Glomerular visceral epithelial cell (primary cell): ENCODE results near the gene TGFBR3.
A peak's percentile ranks its signal among the peaks of the same experiment; 100 is the strongest.
"Not testable (repeated sequence)": the region's sequence is repeated elsewhere in the genome, so short reads cannot be mapped to it uniquely, and the experiment has no call there.

Source experiments
- DNase-seq: peaks from one replicate; pipeline ENCODE4 v3.0.0-alpha.2; 2016; ENCODE audit errors: extremely low spot score

The TGFBR3 gene

GRCh38 chr1:91691525-91691924 lies 194.4 kb downstream of the TGFBR3 start:
- DNase-seq, result no peak

GRCh38 chr1:91689641-91690481 lies 196.1 kb downstream of the TGFBR3 start:
- DNase-seq, result no peak

GRCh38 chr1:91687452-91687851 lies 198.5 kb downstream of the TGFBR3 start:
- no peak for DNase-seq

GRCh38 chr1:91685994-91686393 lies 200.0 kb downstream of the TGFBR3 start:
- no peak for DNase-seq

GRCh38 chr1:91684481-91685196 lies 201.3 kb downstream of the TGFBR3 start:
- DNase-seq, result no peak

DNA sequence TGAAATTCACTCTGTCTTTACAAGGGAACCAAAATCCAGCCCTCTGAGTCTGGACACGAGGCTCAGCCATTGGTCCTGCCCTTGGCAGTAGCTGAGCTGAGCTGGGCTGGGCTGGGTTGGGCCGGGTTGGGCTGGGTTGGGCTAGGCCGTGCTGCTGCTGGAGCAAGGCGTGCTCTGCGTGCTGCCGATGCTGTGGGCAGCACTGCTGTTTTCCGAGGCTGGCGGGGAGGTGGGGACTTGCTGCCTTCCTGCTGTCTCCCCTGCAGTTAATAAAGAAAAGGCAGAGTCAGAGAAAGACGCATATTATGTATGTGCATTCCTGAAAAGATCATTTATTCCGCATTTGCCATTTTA lies 202.4 kb downstream of the TGFBR3 start:
- DNase-seq, result no peak

DNA sequence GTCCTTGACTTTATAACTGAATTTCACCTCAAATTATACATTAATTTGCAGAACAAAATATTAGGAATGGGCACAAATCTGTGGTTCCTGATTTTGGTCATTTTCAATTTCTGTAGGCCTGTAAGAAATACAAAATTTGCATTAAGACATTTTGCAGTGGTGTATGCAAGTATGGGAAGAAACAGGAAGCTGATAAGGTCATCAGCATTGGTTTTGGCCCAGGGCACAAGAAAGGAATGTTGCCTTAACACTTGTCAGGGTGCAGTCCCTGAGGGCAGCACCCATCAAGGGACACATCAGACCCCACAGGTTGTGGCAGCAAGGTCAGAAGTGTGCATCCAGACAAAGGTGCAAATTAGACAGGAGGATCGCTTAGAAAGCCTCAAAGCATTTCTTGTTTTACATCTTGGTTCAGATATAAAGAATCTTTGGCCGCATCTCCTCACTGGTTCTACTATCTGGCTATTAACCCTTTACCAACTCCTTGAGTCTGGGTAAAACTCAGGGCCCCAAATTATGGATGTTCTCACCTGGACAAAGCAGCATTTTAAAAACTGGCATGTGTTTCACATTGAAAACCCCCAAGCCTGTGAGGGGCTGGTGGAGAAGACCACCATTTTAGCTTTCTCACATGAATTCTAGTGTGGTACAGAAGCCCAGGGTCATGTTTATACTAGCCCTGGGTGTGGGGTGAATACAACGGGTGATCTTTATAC lies 202.9 kb downstream of the TGFBR3 start:
- DNase-seq, result no peak

- no peak for DNase-seq
Observed at GRCh38 chr1:91680556-91681155, 205.3 kb downstream of the TGFBR3 start.

GRCh38 chr1:91679446-91679845 lies 206.5 kb downstream of the TGFBR3 start:
- DNase-seq, result no peak

GRCh38 chr1:91676030-91676429 lies 209.9 kb downstream of the TGFBR3 start:
- no peak for DNase-seq

DNA sequence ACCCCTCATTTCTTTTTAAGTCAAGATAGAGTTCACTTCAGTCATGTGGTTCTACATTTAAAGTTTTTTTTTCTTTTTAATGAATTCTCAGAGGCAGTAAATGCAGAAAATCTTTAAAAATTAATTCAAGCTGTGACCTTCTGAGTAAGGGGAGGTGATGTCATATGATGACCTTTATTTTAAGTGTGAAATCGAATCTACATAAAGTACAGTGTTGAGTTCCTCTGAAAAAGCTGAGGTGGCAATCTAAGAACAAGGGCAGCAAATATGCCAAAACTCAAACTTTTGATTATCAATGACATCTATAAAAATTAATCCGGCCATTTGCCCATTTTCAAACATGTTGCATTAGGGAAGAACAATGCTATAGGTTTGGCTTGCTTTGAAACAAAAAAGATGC lies 211.8 kb downstream of the TGFBR3 start:
- DNase-seq, result no peak

DNA sequence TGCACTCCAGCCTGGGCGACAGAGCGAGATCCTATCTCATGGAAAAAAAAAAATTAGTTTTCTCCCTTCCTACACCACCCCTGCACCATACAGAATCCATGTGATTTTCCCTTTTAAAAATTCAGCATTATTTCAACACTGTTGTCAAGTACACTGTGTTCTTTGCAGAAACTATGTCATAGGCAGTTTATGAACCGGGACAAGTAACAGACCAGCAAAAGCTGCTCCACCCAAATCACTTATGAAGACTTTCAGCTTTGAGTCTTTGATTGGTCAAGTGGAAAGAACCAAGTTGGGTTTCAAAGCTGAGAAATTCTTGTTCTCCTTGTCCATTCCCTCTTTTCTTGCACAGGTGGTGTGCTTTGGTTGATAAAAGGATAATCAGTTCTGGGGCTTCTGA lies 212.3 kb downstream of the TGFBR3 start:
- DNase-seq, result no peak

DNA sequence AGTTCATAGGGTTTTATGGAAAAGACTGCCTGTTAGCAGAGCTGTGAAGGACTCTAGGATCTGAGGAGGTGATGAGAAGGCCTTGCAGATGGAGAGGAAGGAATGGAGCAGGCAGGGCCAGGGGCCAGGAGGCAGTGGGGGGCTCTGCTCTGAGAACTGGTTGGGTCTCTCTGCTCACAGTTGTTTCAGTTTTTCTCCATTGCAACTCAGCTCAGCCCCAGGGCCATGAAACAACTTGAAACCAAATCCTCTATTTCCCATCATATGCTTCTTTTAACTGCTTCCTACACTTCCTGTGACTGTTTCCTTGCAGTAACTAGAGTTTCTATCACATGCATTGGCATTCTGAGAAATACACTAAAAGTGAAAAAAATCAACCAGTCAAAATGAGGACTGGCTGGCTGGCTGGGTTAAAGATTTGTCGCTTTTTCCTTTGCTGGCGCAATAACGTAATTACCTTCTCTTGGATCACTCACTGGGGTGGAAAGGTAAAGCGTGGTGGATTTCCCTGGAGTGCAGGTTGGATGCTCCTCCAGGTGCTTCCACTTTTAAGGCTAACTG lies 213.3 kb downstream of the TGFBR3 start:
- DNase-seq, result no peak

- no peak for DNase-seq
Observed at GRCh38 chr1:91670781-91671180, 215.2 kb downstream of the TGFBR3 start.

DNA sequence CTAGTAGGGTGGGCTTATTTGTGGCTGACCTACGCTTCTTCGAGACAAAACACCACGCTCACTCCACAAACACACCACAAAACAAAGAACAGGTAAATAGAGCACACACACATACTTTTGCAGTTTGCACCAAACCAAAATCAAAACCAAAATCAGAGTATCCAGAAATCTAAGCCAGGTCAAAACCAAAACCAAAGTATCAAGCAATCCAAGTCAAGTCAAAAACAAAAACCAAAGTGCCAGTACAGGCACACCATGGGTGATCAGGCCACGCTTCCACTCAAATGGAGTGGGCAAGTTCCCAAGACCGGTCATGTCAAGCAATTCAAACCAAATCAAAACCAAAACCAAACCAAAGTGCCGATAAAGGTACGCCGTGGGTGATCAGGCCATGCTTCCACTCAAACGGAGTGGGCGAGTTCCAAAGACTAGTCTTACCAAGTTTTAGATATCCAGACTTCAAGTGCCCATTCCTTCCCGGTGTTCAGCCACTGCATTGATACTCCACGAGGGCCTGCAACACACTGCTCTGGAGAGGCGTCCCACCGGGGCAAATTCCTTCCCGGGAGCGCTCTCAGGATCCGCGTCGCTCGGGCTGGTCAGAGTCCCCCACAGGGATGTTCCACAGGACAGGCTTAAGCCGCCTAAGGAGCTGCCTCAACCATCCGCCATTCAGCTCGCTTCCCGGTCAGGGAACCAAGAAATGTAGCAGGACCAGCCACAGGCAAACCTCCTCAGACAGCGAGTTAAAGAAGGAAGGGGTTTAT lies 216.2 kb downstream of the TGFBR3 start:
- no peak for DNase-seq

- DNase-seq, result not testable (repeated sequence)
Observed at GRCh38 chr1:91666651-91667050, 219.3 kb downstream of the TGFBR3 start.

- no peak for DNase-seq
Observed at GRCh38 chr1:91661121-91661520, 224.8 kb downstream of the TGFBR3 start.

- DNase-seq, result no peak
Observed at GRCh38 chr1:91660708-91661107, 225.2 kb downstream of the TGFBR3 start.

- no peak for DNase-seq
Observed at GRCh38 chr1:91655912-91656449, 230.0 kb downstream of the TGFBR3 start.

DNA sequence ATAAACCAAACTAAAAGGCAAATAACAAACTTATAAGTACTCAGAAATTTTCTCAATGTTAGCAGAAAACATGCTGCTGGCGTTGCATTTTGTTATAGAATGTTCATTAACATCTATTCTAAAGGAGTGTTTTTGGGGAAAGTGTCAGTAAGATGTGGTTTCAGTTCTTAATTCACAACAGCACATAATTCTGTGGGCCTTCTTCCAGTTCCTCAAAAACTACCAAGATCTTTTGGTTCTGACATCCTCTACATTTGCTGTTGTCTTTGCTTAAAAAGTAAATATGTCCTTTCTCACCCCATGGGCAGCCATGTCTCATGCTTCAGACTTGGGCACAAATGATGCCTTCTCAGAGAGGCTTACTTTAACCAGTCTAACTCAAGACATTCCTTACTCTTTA lies 232.8 kb downstream of the TGFBR3 start:
- no peak for DNase-seq

DNA sequence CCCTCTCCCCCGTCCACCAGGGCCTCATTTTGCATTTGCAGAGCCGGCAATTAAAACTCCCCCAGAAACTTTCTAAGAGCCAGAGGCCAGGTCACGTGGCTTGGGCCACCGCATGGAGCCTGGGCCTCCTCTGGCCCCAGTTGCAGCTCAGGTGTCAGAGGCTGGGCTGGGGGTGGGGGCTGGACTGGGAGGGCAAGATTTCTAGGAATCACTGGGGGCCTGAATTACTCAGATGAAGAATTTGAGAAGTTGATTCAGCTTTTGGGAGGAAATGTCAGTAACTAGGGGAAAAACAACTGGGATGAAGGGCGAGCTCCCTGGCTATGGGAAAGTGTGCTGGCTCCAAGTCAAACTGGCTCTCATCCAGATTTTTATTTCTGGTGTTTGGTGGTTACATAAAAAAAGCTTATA lies 234.3 kb downstream of the TGFBR3 start:
- DNase-seq, result peak; percentile 29
